GM19438 (cell line): ENCODE measurements around the gene TTC6.

Experiments used
- ATAC-seq: cut with Tn5 transposase; IDR thresholded peaks from one replicate; pipeline ENCODE4 v1.9.1; 2021; ENCODE audit warnings: low read depth; ENCODE audit not compliant: unreplicated experiment

Gene TTC6

GRCh38 chr14:37584211-37585100 is 11.0 kb upstream of the TTC6 start:
- no peak for ATAC-seq

- no peak for ATAC-seq
These were observed 10.3 kb upstream of the TTC6 start for GRCh38 chr14:37585101-37585511.

GRCh38 chr14:37585971-37586796 is 9.2 kb upstream of the TTC6 start:
- ATAC-seq = no peak

DNA sequence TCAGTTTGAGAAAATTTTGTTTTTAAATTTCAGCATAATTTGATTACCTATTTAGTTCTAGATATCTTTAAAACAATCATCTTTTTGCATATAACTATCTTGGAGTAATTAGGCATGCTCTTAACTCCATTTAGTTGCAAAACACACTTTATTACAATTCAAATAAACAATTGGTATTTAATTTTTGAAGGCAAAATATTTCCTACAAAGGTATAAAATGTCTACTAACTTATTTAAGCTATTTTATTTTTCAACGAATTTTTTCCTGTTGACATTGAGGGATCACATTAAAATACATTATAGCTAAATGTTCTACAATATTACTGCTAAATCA is 8.7 kb upstream of the TTC6 start:
- no peak for ATAC-seq

- ATAC-seq = no peak
These were observed 8.2 kb upstream of the TTC6 start for GRCh38 chr14:37587131-37587803.

GRCh38 chr14:37587881-37588666 is 7.4 kb upstream of the TTC6 start:
- ATAC-seq = no peak

GRCh38 chr14:37588667-37588955 is 6.8 kb upstream of the TTC6 start:
- ATAC-seq = no peak

- no peak for ATAC-seq
These were observed 6.3 kb upstream of the TTC6 start for GRCh38 chr14:37588956-37589714.

- ATAC-seq = no peak
These were observed 5.6 kb upstream of the TTC6 start for GRCh38 chr14:37589715-37590427.

GRCh38 chr14:37590428-37591139 is 4.8 kb upstream of the TTC6 start:
- ATAC-seq = no peak

- no peak for ATAC-seq
These were observed 4.0 kb upstream of the TTC6 start for GRCh38 chr14:37591311-37591940.

- no peak for ATAC-seq
These were observed 3.4 kb upstream of the TTC6 start for GRCh38 chr14:37591941-37592481.

DNA sequence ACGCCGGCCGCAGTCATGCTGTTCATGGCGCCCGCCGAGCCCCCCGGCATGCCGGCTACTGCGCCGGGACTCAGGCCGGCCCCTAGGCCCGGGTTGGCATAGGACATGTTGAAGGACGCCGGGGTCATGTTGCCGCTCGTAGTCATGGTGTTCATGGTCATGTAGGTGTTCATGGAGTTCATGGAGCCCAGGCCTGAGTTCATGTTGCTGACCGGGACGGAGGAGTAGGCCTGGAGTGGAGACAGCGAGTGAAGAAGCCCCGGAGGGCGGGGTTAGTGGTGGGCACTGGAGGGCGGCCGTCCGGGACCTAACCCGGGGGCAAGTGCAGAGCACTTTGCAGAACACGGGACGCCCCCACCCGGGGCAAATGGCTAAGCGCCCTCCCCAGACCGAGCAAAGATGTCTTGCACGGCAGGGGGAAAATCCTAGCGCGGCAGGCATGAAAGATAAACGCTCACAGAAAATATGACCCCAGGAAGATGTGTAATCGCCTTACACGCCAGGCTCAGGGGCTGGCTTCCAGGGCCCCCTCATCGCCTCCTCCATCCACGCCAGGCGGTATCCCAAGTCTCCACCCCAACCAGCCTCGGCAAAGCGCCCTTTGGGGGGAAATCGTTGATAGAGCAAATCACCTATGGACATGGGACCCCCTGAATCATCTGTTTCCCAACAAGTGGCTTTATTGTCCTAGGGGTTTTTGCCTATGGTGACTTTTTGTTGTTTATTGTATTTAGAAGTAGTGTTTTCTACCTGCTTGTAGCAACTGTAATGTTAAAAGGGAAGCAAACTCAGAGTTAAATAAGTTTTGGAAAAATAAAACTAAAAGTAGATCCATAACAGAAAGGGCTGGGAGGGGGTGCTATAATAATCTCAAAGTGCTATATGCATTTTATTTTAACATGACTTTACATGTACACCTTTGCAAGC is 2.7 kb upstream of the TTC6 start:
- no peak for ATAC-seq

DNA sequence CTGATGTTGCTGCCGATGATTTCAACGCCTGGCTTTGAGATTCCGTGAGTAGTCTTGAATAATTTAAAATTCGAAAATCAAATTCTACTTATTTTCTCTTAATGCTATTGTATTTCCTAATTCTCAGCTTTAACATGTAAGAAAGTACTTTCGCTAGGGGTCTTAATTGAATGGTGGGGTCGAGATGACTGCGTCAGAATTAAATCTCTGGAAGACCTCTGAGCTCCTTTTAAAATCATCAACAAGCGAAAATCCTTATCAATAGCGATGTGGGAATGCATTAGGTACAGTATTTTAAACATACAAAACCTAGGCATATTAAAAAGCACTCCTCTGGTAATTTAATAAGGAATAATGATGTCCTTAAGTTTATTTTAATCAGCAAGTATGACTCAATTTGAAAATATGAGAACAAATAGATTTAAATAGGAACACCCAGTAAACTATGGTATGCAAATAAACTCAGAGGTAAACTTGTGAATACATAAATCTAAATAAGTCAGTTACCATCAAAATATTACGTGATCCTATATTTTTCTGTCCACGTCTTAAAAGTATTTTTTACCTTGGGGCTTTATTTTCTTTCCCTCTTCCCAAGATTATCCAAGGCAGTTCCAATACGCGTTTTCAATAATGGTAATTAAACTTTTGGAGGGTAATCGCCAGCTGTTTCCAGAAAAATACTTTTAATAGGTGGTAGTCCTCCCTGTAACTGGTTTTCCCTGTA is 1.8 kb upstream of the TTC6 start:
- ATAC-seq = no peak

- no peak for ATAC-seq
These were observed 1.0 kb upstream of the TTC6 start for GRCh38 chr14:37594238-37594970.
